GM19035 (cell line): Measurements from ENCODE around the gene CHMP3.

Experiments
- ATAC-seq: cut with Tn5 transposase; IDR thresholded peaks from one replicate; pipeline ENCODE4 v1.9.1; 2021; ENCODE audit not compliant: unreplicated experiment

CHMP3 gene

DNA sequence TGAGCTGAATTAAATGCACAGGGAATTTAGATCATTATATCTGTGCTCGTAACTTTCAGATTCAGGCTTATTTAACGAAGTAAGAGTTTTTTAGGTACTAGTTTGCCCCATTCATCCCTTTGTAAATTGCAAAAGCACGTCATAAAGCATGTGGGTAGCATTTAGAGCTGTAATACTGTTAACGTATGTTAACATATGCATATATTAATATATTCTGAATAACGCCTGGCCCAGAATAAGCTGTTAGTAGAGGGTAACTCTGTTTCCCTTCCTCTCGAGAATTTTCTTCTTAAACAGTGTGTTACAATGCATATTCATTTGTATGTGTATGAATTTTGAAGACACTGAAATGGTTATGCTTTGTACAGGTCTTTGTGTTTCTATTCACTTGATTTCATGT is 91.6 kb downstream of the CHMP3 start:
- ATAC-seq: no peak

DNA sequence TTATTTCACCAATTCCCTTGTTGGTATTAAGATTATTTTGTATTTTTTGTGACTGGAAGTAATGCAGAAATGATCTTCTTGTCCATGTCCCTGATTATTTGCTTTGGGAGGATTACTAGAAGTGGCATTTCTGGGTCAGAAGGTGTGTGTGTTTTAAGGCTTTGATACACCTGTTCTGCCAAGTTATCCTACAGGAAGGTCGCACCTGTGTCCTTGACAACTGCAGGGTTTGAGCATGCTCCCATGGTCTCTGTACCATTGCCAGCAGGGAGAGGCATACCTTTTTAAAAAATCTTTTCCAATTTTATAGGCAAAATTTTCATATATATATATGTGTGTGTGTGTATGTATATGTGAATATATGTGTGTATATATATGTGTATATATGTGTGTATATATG is 92.4 kb downstream of the CHMP3 start:
- ATAC-seq: no peak

DNA sequence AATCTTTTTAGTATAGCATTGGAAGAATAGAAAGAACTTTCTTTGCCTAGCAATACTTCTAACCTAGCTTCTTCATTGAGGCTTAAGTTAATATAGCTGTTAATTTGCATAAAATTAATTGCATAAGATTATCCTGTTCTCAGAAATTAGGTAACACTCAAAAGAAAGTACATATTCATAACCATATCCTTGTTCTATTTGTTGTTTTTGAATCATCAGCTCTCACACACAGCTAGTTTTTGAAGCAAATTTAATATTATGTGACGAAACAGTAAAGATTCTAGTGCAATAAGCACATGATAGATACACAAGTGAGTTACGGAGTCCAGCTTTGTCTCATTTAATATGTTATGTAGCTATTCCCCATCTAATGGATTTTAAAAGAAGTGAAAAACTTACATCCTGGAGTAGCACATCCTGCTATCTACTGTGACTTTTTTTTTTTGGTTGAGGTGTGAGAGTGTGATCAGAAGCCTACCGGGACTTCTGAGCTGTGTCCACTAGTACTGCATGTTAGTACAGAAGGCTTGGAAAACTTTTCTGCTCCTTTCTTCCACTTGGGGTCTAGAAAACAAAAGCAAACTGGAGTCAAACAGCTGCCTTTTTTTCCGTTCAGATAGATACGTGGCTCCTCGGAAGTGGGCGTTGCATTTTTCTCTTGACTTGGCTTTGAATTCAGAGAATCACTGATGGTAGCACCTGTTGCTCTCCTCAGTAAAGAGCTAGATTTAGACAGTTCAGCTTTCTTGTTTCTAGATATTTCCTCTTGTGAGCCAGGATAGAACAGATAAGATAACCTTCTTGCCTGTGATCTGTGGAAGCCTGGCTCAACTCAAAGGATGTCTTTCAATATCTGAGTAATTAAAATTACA is 94.8 kb downstream of the CHMP3 start:
- ATAC-seq: no peak

DNA sequence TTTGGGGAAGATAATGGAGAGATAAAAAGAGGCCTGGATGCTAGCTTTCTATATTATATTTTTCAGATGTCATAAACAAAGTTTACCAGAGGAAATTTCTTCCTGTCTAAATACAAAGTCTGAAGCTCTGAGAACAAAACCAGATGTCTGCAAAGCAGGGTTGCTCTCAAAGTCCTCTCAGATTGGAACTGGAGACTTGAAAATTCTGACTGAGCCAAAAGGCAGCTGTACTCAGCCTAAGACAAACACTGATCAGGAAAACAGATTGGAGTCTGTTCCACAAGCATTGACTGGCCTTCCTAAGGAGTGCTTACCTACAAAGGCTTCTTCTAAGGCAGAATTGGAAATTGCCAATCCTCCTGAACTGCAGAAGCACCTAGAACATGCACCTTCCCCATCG is 96.9 kb downstream of the CHMP3 start:
- ATAC-seq: no peak

DNA sequence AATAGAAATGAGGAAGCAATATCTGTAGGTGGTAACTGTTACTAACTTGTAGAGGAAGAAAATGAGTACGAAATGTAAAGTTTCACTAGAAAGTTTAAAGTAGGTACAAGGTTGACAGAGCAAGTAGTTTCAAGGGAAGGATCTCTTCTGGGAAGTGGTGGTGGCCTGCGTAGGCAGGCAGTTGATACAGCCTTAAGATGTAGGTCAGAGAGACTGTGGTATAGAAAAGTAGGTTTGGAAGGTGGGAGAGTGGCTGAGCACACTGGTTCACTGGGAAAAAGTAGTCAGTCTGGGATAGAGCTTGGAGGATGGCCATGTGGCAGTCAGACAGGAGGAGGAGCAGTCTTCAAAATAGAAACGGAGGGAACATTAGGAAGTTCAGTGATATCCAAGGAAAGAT is 98.6 kb downstream of the CHMP3 start:
- ATAC-seq: no peak

DNA sequence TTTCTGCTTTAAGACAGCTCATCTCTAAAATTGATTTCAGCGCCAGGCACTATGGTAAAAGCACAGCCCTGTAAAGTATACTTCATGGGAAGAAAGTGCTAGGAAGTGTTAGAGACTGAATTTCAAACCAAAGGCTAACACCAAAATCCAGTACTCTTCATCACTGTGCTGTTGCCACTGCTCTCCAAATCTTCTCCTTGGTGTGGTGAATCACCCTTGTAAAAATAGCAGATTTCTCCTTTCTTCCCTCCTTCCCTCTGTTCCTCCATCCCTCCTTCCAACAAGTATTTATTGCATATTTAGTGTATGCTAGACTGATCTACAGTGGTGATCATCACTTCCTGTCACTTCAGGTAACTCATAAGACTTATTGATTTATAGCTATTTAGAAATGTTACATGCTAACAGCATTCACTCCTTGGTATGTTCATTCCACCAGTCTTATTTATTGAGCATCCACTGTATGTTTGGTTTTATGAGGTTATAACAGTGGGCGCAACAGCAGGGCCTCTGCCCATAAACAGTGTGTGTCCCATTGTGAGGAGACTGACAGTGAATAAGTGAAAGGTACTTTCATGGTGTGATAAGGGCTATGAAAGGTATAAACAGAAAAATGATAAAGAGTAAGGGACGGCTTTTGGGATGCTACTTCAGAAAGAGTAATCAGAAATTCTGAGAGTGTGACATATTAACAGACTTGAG is 102.0 kb downstream of the CHMP3 start:
- no peak for ATAC-seq

DNA sequence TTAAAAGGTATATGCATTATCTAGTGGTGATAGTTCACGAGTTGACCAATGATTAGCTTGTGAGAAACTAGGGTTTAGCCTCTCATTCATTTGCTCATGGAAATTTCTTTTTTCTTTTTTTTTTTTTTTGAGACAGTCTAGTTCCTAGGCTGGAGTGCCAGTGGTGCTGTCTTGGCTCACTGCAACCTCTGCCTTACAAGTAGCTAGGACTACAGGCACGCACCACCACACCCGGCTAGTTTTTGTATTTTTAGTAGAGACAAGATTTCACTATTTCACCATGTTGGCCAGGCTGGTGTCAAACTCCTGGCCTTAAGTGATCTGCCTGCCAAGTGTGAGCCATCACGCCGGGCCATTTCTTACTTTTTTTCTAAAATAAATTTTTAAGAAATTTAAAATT is 108.1 kb downstream of the CHMP3 start:
- ATAC-seq: no peak

DNA sequence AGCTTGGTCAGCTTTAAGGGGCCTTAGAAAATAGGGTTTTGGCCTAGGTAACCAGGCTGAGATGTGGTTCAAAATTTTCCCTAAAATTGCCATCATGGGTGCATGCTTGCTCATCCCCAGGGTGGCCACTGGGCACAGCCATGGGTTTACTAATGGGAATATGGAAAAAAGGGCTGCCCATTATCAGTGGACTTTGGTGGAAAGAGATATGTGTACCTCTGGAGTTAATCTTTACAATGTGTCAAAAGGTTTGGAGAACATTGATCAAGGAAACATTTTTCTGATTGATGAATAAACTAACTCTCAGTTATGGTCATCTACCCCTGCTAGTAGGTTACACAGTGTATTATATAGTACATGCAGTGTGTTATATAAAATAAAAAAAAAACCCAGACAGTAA is 109.0 kb downstream of the CHMP3 start:
- no peak for ATAC-seq

DNA sequence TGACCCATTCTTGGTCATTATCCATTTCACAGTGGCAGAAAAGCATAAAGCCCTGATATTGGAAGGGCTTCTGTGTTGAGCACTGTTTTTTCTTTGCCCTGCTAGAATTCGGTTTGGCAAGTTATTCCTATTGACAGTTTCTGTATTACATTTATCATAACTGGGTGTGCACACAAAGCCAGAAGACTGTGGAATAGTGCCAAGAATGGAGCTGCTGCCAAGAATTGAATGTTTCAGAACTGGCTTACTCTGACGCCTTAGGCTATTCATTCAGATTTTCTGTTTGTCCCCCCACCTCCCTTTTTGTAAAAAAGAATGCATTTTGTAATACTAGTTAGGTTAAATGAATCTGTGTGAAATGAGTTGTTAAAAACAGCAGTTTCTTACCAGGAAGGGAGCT is 109.4 kb downstream of the CHMP3 start:
- no peak for ATAC-seq
